Islet precursor cell (in vitro differentiated cells): Measurements from ENCODE around the gene BPIFB6.

Experiments
- DNase-seq: peaks from one replicate; pipeline ENCODE4 v3.0.0-alpha.2; 2018

BPIFB6 gene

GRCh38 chr20:33064572-33065287, 33.3 kb downstream of the BPIFB6 start:
- no peak for DNase-seq

DNA sequence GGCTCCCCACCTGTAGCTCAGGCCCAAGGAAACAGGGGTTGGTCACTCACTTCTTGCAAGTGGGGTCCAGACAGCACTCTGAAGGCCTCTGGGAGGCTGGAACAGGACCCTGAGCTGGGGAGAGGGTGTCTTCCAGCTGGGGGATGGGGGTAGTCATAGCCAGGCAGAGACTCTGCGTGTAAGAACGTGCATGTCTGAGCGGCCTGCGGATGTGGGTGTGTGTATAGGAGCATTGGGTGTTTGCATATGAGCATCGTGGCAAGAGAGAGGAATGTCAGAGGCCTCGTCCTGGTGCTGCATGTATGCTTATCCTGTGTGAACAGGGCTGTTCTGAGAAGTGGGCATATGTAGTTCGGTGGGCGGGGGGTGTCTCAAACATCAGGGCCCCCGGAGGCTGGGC, 34.3 kb downstream of the BPIFB6 start:
- DNase-seq, result no peak

- no peak for DNase-seq
Measured at GRCh38 chr20:33067806-33068205, 36.4 kb downstream of the BPIFB6 start.

- DNase-seq, result no peak
Measured at GRCh38 chr20:33068251-33068939, 36.9 kb downstream of the BPIFB6 start.

- DNase-seq, result no peak
Measured at GRCh38 chr20:33069673-33070072, 38.2 kb downstream of the BPIFB6 start.

- DNase-seq, result no peak
Measured at GRCh38 chr20:33070111-33071053, 38.9 kb downstream of the BPIFB6 start.

- DNase-seq, result no peak
Measured at GRCh38 chr20:33071198-33071597, 39.8 kb downstream of the BPIFB6 start.

DNA sequence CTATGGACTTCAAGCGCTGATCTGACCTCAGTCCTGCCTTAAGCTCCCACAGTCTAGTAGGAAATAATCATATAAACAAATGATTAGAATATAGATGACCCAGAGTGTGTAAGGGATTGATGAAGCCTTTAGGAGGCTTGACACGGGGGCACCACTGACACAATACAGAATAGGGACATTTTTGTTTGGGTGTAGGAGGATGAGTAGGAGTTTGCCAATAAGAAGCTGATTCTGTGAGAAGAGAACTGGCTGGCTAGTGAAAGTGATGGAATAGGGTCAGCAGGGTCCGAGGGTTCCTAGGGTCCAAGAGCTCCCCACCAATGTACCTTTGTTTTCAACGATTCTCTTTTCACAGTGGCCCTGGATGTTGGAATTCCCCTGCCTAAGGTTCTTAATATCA, 40.9 kb downstream of the BPIFB6 start:
- no peak for DNase-seq

- no peak for DNase-seq
Measured at GRCh38 chr20:33072813-33073212, 41.4 kb downstream of the BPIFB6 start.

- DNase-seq, result no peak
Measured at GRCh38 chr20:33074675-33075074, 43.2 kb downstream of the BPIFB6 start.

GRCh38 chr20:33075281-33075680, 43.8 kb downstream of the BPIFB6 start:
- peak; percentile 83 for DNase-seq

DNA sequence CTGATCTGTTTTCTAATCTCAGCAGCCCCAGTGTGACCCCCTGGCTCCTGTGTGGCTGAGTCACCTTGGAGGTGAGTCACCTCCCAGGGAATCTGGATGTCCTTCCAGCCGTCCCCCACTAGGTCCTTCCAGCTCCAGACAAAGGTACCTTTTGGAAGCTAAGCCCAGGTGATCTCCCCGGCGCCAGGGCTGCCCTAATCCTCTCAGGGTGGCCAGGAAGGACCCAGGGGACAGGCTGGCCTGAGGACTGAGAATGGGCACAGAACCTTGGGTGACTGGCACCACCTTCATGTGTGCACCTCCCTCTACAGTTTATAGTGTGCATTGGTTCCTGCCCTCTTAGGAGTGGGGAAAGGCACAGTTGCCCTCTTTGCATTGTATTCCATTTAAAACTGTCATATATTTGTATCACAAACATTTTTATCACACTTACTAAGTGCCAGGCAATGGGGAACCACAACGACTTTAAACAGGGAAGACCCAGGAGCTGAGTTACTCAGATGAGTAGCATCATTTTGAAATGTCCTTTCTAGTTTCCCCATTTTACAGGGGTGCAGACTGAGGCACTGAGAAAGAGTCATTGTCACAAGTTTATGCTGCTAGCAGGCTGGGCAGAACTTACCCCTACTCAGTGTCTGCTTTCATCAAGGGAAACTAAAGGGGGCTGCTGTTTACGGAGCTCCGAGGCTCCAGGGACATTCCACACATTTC, 45.4 kb downstream of the BPIFB6 start:
- peak; percentile 95 for DNase-seq

DNA sequence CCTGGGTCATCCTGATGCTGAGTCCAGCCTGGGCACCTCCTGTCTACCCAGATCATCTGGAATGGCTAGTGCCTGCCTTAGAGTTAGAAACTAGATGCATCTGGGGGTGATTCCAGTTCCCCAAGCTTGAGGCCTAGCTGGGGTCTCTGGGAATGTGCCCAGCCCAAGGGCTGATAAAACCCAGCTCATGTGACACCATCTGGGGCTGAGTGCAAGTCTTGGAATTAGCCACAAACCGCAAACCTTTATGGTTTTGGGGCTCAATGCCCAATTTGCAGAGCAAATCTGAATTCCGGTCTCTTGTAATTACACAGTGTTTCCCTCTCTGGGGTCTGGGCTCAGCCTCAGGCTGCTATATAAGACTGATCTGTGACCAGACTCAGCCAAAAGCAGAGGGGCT, 47.8 kb downstream of the BPIFB6 start, which contains the start of gene BPIFB4:
Gene BPIFB4 (plus strand): TSS at position 385 of the 400 bp plus-strand sequence. CDS start 1,884 bp downstream, outside the sequence.
- DNase-seq, result no peak

DNA sequence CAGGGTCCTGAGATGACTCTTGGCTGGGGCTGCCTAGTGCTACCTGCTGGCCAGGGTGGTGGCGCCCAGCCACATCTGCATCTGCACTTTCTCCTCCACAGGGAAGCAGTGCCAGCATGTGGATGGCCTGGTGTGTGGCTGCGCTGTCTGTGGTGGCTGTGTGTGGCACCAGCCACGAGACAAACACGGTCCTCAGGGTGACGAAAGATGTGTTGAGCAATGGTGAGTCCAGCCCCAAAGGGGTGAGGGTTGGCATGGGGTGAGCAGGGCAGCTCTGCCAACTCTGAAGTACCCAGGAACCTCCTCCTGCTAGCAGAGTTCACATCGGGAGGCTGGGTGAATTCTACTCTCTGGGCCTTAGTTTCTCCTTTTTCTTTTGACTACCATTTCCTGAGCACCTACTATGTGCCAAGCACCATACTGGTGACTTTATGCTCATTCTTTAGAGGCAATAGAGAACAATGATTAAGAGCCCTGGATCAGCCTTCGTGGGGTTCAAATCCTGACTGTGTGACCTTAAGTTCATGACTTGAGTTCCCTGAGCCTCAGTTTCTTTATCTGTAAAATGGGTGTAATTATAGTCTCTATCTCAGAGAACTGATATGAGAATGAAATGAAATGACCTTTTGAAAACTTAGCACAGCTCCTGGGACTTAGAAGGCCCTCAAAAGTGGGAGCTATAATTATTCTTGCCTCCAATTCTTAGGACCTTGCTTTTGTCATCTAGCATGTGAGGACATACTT, 50.1 kb downstream of the BPIFB6 start:
- no peak for DNase-seq

- no peak for DNase-seq
Measured at GRCh38 chr20:33082546-33082945, 51.1 kb downstream of the BPIFB6 start.

- no peak for DNase-seq
Measured at GRCh38 chr20:33083544-33084340, 52.3 kb downstream of the BPIFB6 start.

GRCh38 chr20:33084722-33085121, 53.3 kb downstream of the BPIFB6 start:
- DNase-seq, result no peak

GRCh38 chr20:33086052-33086722, 54.7 kb downstream of the BPIFB6 start:
- DNase-seq, result no peak

- DNase-seq, result no peak
Measured at GRCh38 chr20:33091147-33091546, 59.7 kb downstream of the BPIFB6 start.

DNA sequence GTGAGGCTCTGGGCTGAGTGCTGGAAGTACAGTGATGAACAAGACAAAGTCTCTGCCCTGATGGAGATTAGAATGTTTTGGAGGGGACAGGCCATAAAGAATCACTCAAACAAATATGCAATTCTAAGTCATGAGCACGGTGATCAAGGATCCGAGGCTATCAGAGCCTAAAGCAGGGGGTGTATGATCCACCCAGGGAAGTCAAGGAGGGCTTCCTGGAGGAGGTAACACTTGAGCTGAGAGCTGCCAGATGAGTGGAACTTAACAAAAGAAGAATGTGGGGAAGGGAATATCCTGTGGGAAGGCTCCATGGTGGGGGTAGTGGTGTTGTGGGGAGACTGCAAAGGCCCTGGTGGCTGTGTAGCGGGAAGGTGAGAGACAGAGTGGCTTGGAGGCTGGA, 60.2 kb downstream of the BPIFB6 start:
- DNase-seq, result no peak
